IMR-90 (cell line): ENCODE data around the gene AGPAT3. TPM values are rescaled to one million over a fixed set of nuclear protein-coding genes. Genes with fewer than 3 reads are reported as not detected.

ENCODE experiments used
- ATAC-seq: fragments of 200-7000 bp; cut with Tn5 transposase; 2 replicates; pipeline ENCODE4 v1.9.1; 2020; ENCODE audit warnings: low read depth, mild to moderate bottlenecking, moderate library complexity
- BruUV-seq: library from RNA; stranded (reverse); fragments of 400-500 nt; replicated peaks from 2 replicates; lab custom pipeline; 2021; lab: Mats Ljungman, UMichigan
- CTCF ChIA-PET: fragments of 300-600 bp; formaldehyde crosslinking; extraction: SDS; loops from one replicate; lab custom pipeline; 2021; ENCODE audit warnings: antibody characterized with exemption; lab: Yijun Ruan, JAX
- POLR2A ChIA-PET: fragments of 300-600 bp; sonication (Branson Sonifier 250); formaldehyde crosslinking; loops from one replicate; lab custom pipeline; 2022; ENCODE audit warnings: antibody characterized with exemption; ENCODE audit not compliant: unreplicated experiment; lab: Charles Lee
- DNase-seq: peaks from one replicate; pipeline ENCODE4 v3.0.0; 2013
- H2AFZ ChIP-seq: replicated peaks from 2 replicates; pipeline ENCODE3; 2013; ENCODE audit warnings: low read length, mild to moderate bottlenecking; ENCODE audit not compliant: poor library complexity
- H2AK5ac ChIP-seq: 2 replicates; pipeline ENCODE4 v1.6.1; 2013; ENCODE audit warnings: low read depth, low read length, inconsistent platforms
- H2AK9ac ChIP-seq: replicated peaks from 2 replicates; pipeline ENCODE3; 2013; ENCODE audit warnings: mild to moderate bottlenecking, low read depth, low read length, moderate library complexity; ENCODE audit not compliant: poor library complexity
- H2BK120ac ChIP-seq: 2 replicates; pipeline ENCODE4 v1.6.1; 2013; ENCODE audit warnings: low read depth, low read length, inconsistent platforms
- H2BK15ac ChIP-seq: 3 replicates; pipeline ENCODE4 v1.6.1; 2013; ENCODE audit warnings: low read depth, low read length, inconsistent platforms
- H2BK20ac ChIP-seq: 2 replicates; pipeline ENCODE4 v1.6.1; 2013; ENCODE audit warnings: low read depth, mild to moderate bottlenecking, inconsistent platforms, low read length, moderate library complexity
- H2BK5ac ChIP-seq: 2 replicates; pipeline ENCODE4 v1.6.1; 2013; ENCODE audit warnings: mild to moderate bottlenecking, low read depth, low read length, inconsistent platforms; ENCODE audit not compliant: poor library complexity, severe bottlenecking
- H3K14ac ChIP-seq: replicated peaks from 2 replicates; pipeline ENCODE4 v1.6.1; 2013; ENCODE audit warnings: low read depth, low read length, inconsistent platforms
- H3K18ac ChIP-seq: 2 replicates; pipeline ENCODE4 v1.6.1; 2013; ENCODE audit warnings: low read depth, low read length, control low read depth
- H3K23ac ChIP-seq: 2 replicates; pipeline ENCODE4 v1.6.1; 2013; ENCODE audit warnings: low read depth, low read length, inconsistent platforms
- H3K27ac ChIP-seq: 2 replicates; pipeline ENCODE4 v1.5.1; 2013; ENCODE audit warnings: mild to moderate bottlenecking, control low read depth, low read length; ENCODE audit not compliant: insufficient read depth
- H3K27me3 ChIP-seq: 2 replicates; pipeline ENCODE4 v1.6.1; 2013; ENCODE audit warnings: low read length; ENCODE audit not compliant: control insufficient read depth, insufficient read depth
- H3K36me3 ChIP-seq: 2 replicates; pipeline ENCODE4 v1.6.1; 2013; ENCODE audit warnings: low read length, mixed read lengths; ENCODE audit not compliant: control insufficient read depth, insufficient read depth
- H3K4ac ChIP-seq: 2 replicates; pipeline ENCODE4 v1.6.1; 2013; ENCODE audit warnings: low read depth, low read length, inconsistent platforms
- H3K4me1 ChIP-seq: 2 replicates; pipeline ENCODE4 v1.6.1; 2013; ENCODE audit warnings: low read length, mixed read lengths; ENCODE audit not compliant: control insufficient read depth, insufficient read depth
- H3K4me2 ChIP-seq: 2 replicates; pipeline ENCODE4 v1.6.1; 2013; ENCODE audit warnings: low read depth, mild to moderate bottlenecking, control low read depth, low read length, moderate library complexity
- H3K4me3 ChIP-seq: 2 replicates; pipeline ENCODE4 v1.5.1; 2013; ENCODE audit warnings: low read depth, mild to moderate bottlenecking, control low read depth, low read length, moderate library complexity; ENCODE audit not compliant: insufficient read depth
- H3K56ac ChIP-seq: 2 replicates; pipeline ENCODE4 v1.6.1; 2013; ENCODE audit warnings: low read length, inconsistent platforms; ENCODE audit not compliant: insufficient read depth; ENCODE audit errors: extremely low read depth
- H3K79me1 ChIP-seq, 2 experiments: 2 replicates each; pipeline ENCODE4 v1.6.1; 2013; ENCODE audit warnings: low read length in 2 of 2, inconsistent platforms in 1 of 2, low read depth in 1 of 2
- H3K9ac ChIP-seq: 2 replicates; pipeline ENCODE4 v1.6.1; 2013; ENCODE audit warnings: low read depth, low read length, control low read depth
- H3K9me1 ChIP-seq: 2 replicates; pipeline ENCODE4 v1.6.1; 2013; ENCODE audit warnings: low read length, inconsistent platforms; ENCODE audit not compliant: insufficient read depth
- H3K9me3 ChIP-seq: 2 replicates; pipeline ENCODE4 v1.6.1; 2013; ENCODE audit warnings: low read length; ENCODE audit not compliant: control insufficient read depth, insufficient read depth
- H4K20me1 ChIP-seq: 2 replicates; pipeline ENCODE4 v1.6.1; 2013; ENCODE audit warnings: low read length, inconsistent platforms; ENCODE audit not compliant: insufficient read depth
- H4K5ac ChIP-seq: 2 replicates; pipeline ENCODE4 v1.6.1; 2013; ENCODE audit warnings: mild to moderate bottlenecking, low read depth, low read length, control low read depth
- H4K8ac ChIP-seq, 2 experiments: 2 replicates each; pipeline ENCODE4 v1.6.1; 2013; ENCODE audit warnings: low read depth in 2 of 2, low read length in 2 of 2, control low read depth in 1 of 2, inconsistent platforms in 1 of 2
- H4K91ac ChIP-seq: 2 replicates; pipeline ENCODE4 v1.6.1; 2013; ENCODE audit warnings: low read depth, low read length, inconsistent platforms; ENCODE audit not compliant: insufficient read depth
- BHLHE40 ChIP-seq: fragments of 150-350 bp; IDR thresholded peaks from 2 replicates; pipeline ENCODE4 v1.6.1; 2016; ENCODE audit warnings: mild to moderate bottlenecking, low read depth, low read length
- CHD1 ChIP-seq: IDR thresholded peaks from 2 replicates; pipeline ENCODE4 v1.6.1; 2012; ENCODE audit warnings: low read depth, low read length, improper control_type of control experiment
- CTCF ChIP-seq: conservative IDR thresholded peaks from 2 replicates; pipeline ENCODE4 v1.5.1; 2012; ENCODE audit warnings: mild to moderate bottlenecking, low read depth, low read length, improper control_type of control experiment
- ELK1 ChIP-seq: fragments of 150-350 bp; IDR thresholded peaks from 2 replicates; pipeline ENCODE4 v1.6.1; 2016; ENCODE audit warnings: low read depth, mild to moderate bottlenecking, low read length, moderate library complexity, borderline replicate concordance
- FOS ChIP-seq: fragments of 150-350 bp; IDR thresholded peaks from 2 replicates; pipeline ENCODE4 v1.6.1; 2016; ENCODE audit warnings: low read depth, low read length
- MAFK ChIP-seq: IDR thresholded peaks from 2 replicates; pipeline ENCODE4 v1.6.1; 2012; ENCODE audit warnings: low read depth, low read length, improper control_type of control experiment
- MAZ ChIP-seq: IDR thresholded peaks from 2 replicates; pipeline ENCODE4 v1.6.1; 2012; ENCODE audit warnings: low read depth, mild to moderate bottlenecking, low read length, improper control_type of control experiment, moderate library complexity, borderline replicate concordance
- MXI1 ChIP-seq: IDR thresholded peaks from 2 replicates; pipeline ENCODE4 v1.6.1; 2012; ENCODE audit warnings: low read depth, mild to moderate bottlenecking, low read length, moderate library complexity, borderline replicate concordance
- NFE2L2 ChIP-seq: fragments of 150-350 bp; IDR thresholded peaks from 2 replicates; pipeline ENCODE4 v1.6.1; 2016; ENCODE audit warnings: low read depth, mild to moderate bottlenecking, low read length
- POLR2A ChIP-seq: IDR thresholded peaks from 2 replicates; pipeline ENCODE4 v1.6.1; 2012; ENCODE audit warnings: mild to moderate bottlenecking, low read depth, low read length
- RAD21 ChIP-seq: IDR thresholded peaks from 2 replicates; pipeline ENCODE4 v1.6.1; 2012; ENCODE audit warnings: low read length, improper control_type of control experiment
- RCOR1 ChIP-seq: IDR thresholded peaks from 2 replicates; pipeline ENCODE4 v1.6.1; 2012; ENCODE audit warnings: mild to moderate bottlenecking, low read length, improper control_type of control experiment; ENCODE audit not compliant: insufficient replicate concordance
- RFX5 ChIP-seq: IDR thresholded peaks from 2 replicates; pipeline ENCODE4 v1.8.0; 2012; ENCODE audit warnings: low read depth, mild to moderate bottlenecking, low read length, moderate library complexity
- SMC3 ChIP-seq: fragments of 150-350 bp; IDR thresholded peaks from 2 replicates; pipeline ENCODE4 v1.6.1; 2016; ENCODE audit warnings: low read depth, mild to moderate bottlenecking, antibody characterized with exemption, low read length, moderate library complexity
- USF2 ChIP-seq: fragments of 150-350 bp; IDR thresholded peaks from 2 replicates; pipeline ENCODE4 v1.6.1; 2017; ENCODE audit warnings: mild to moderate bottlenecking, antibody characterized with exemption, low read length, low read depth
- WGBS, 2 experiments: methylation state at CpG; one replicate each; pipeline versions ENCODE4 v1.1.5 to v1.1.7; 2013; ENCODE audit warnings: missing lambda C conversion rate in 2 of 2; ENCODE audit not compliant: insufficient read length in 1 of 2; ENCODE audit errors: extremely low coverage in 2 of 2; 5-methylcytosine and 5-hydroxymethylcytosine counted together
- dilution Hi-C: fragments of 300-500 bp; cut with HindIII; formaldehyde crosslinking; loops from one replicate; pipeline ENCODE4 v1.14.3; 2018; ENCODE audit warnings: low sequenced_read_pairs; ENCODE audit not compliant: unreplicated experiment
- in situ Hi-C: fragments of 300-500 bp; cut with MboI; formaldehyde crosslinking; loops from 3 replicates; pipeline ENCODE4 v1.14.3; 2019; ENCODE audit warnings: low sequenced_read_pairs, inconsistent platforms, mixed read lengths
- intact Hi-C: fragments of 100-400 bp; cut with micrococcal nuclease; formaldehyde crosslinking; loops from 2 replicates; pipeline ENCODE4 v1.10.0; 2022
- polyA plus RNA-seq, 3 experiments: library from polyadenylated mRNA; depleted of rRNA; stranded (reverse); fragments of >200 nt; gene quantifications; 2 replicates each; pipeline ENCODE4 v1.2.3, GENCODE V29; 2012; ENCODE audit warnings: low replicate concordance in 1 of 3
- total RNA-seq: library from RNA; depleted of rRNA; stranded (reverse); fragments of >200 nt; gene quantifications from 2 replicates; pipeline ENCODE4 v1.2.3, GENCODE V29; 2012

AGPAT3 gene
- total and polyA plus RNA-seq, 2 of the 4 experiments (the other 2 are of a cell fraction): 27.1 to 38.7 TPM

GRCh38 chr21:43904331-43904781 lies 39.3 kb downstream of the AGPAT3 start:
- H3K27ac ChIP-seq: no peak overlapping the region
- H3K18ac ChIP-seq: no peak overlapping the region
- H3K9me1 ChIP-seq: peaks cover 15% of the 10 kb centered on the region; the same call in 1 of the 2 replicates
- no peak overlapping the region for H2BK5ac ChIP-seq
- H3K56ac ChIP-seq: no peak overlapping the region
- H3K23ac ChIP-seq: no peak overlapping the region
- H3K36me3 ChIP-seq: peaks cover 13% of the 10 kb centered on the region
- no peak overlapping the region for H2BK20ac ChIP-seq
- whole genome bisulfite sequencing, 2 experiments: 91% methylated on average over 8 of the region's 14 CpGs; no CpG with 5 or more reads in 1 of the 2 experiments
- ATAC-seq: no peak
- in situ Hi-C loops (no loop called here), intact Hi-C loops (no loop called here), dilution Hi-C loops (no loop called here)
- peaks cover 2% of the 10 kb centered on the region; the same call in 1 of the 2 replicates for H3K4me1 ChIP-seq
- H3K4me2 ChIP-seq: no peak overlapping the region
- H2BK120ac ChIP-seq: no peak overlapping the region
- peaks cover 65% of the 10 kb centered on the region for H4K20me1 ChIP-seq
- no peak overlapping the region for H2AFZ ChIP-seq
- no peak overlapping the region for H3K4me3 ChIP-seq
- H2AK5ac ChIP-seq: no peak overlapping the region
- no peak overlapping the region for H4K8ac ChIP-seq
- no peak overlapping the region for H3K14ac ChIP-seq
- no peaks in the 10 kb centered on the region for H3K9me3 ChIP-seq
- TF ChIP-seq RFX5: no peak
- TF ChIP-seq MAFK: no peak
- TF ChIP-seq ELK1: no peak
- TF ChIP-seq CHD1: no peak
- no peak for TF ChIP-seq USF2
- TF ChIP-seq SMC3: no peak
- no peak for TF ChIP-seq MXI1
- TF ChIP-seq POLR2A: no peak
- TF ChIP-seq RCOR1: no peak
- TF ChIP-seq FOS: no peak
- no peak for TF ChIP-seq BHLHE40
- TF ChIP-seq CTCF: no peak
- no peak for TF ChIP-seq RAD21
- no peak for TF ChIP-seq NFE2L2
- TF ChIP-seq MAZ: no peak
- peaks cover 29 to 69% of the 10 kb centered on the region in 2 experiments for H3K79me1 ChIP-seq
- POLR2A ChIA-PET: no interaction called here
- H3K9ac ChIP-seq: no peak overlapping the region
- BruUV-seq: no TSS peak
- H4K91ac ChIP-seq: no peak overlapping the region
- CTCF ChIA-PET: interaction anchor here (0.7 kb wide), 1 partner anchor 38 kb away, joined by 3 read pairs; no protein-coding TSS in a partner anchor
- H2AK9ac ChIP-seq: no peak overlapping the region
- H3K4ac ChIP-seq: no peak overlapping the region
- no peaks in the 10 kb centered on the region for H3K27me3 ChIP-seq
- DNase-seq: no peak
- H4K5ac ChIP-seq: no peak overlapping the region
- no peak overlapping the region for H2BK15ac ChIP-seq
